Measurements from ENCODE around the gene SLAMF7. TPM values are rescaled to one million over a fixed set of nuclear protein-coding genes. Genes with fewer than 3 reads are reported as not detected.

Gene SLAMF7
- total and polyA plus RNA-seq, 3 donors from 2014 or later, result 0.68 to 5.1 TPM; not detected in 1

- intact Hi-C loops (cut with DNase I; ENCODE audit: low total_unique reads), result no loop called here
- TF ChIP-seq CTCF (IDR thresholded peaks at IDR 0.05) (no peak), POLR2A (IDR thresholded peaks at IDR 0.05) (no peak)
- no peak for DNase-seq
- Histone ChIP-seq H3K4me3 (no peak overlapping the region), H3K4me1 (no peaks in the 10 kb centered on the region), H3K27me3 (no peaks in the 10 kb centered on the region), H3K27ac (no peak overlapping the region), H3K36me3 (ENCODE audit: low read depth, missing control alignments) (no peaks in the 10 kb centered on the region), H3K9me3 (no peaks in the 10 kb centered on the region)
- WGBS, 2 donors, result 97 to 100% methylated on average over 2 of the region's 2 CpGs
Measured at GRCh38 chr1:160758521-160758920, 19.5 kb downstream of the SLAMF7 start.

DNA sequence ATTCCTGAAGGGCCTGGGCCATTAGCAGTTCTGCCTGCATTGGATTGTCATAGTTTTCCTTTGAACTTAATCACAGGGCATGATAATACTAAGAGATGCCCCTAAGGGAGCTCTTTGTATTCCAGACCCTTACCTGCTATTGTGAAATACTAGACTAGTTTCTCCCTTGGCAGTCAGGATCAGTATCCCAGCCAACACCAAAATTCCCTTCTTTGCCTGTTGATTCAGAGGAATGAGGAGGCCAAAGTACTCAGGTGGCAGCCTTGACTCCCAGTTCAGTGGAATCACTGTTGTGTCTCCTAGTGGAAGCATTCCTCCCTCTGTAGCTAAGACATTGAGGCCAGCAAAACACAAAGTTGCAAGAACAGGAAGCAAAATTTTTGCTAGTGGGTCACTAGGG is 20.7 kb downstream of the SLAMF7 start:
- intact Hi-C loops (cut with DNase I; ENCODE audit: low total_unique reads), result no loop called here
- H3K27me3 ChIP-seq, result no peaks in the 10 kb centered on the region
- no peaks in the 10 kb centered on the region for H3K4me1 ChIP-seq
- no peak overlapping the region for H3K4me3 ChIP-seq
- no peaks in the 10 kb centered on the region for H3K9me3 ChIP-seq
- TF ChIP-seq CTCF (IDR thresholded peaks at IDR 0.05), result no peak
- no peak for TF ChIP-seq POLR2A (IDR thresholded peaks at IDR 0.05)
- H3K36me3 ChIP-seq (ENCODE audit: low read depth, missing control alignments), result no peaks in the 10 kb centered on the region
- no peak for DNase-seq
- no peak overlapping the region for H3K27ac ChIP-seq

GRCh38 chr1:160761046-160761445 is 22.0 kb downstream of the SLAMF7 start:
- no peak overlapping the region for H3K27ac ChIP-seq
- intact Hi-C loops (cut with DNase I; ENCODE audit: low total_unique reads), result no loop called here
- TF ChIP-seq CTCF (IDR thresholded peaks at IDR 0.05) (no peak), POLR2A (IDR thresholded peaks at IDR 0.05) (no peak)
- no peaks in the 10 kb centered on the region for H3K27me3 ChIP-seq
- H3K9me3 ChIP-seq, result no peaks in the 10 kb centered on the region
- H3K4me3 ChIP-seq, result no peak overlapping the region
- H3K4me1 ChIP-seq, result no peaks in the 10 kb centered on the region
- no peak for DNase-seq
- WGBS, 2 donors, result 93 to 95% methylated on average over 4 of the region's 4 CpGs
- H3K36me3 ChIP-seq (ENCODE audit: low read depth, missing control alignments), result no peaks in the 10 kb centered on the region

GRCh38 chr1:160761886-160762285 is 22.8 kb downstream of the SLAMF7 start:
- H3K4me1 ChIP-seq, result no peaks in the 10 kb centered on the region
- H3K9me3 ChIP-seq, result no peaks in the 10 kb centered on the region
- no peaks in the 10 kb centered on the region for H3K36me3 ChIP-seq (ENCODE audit: low read depth, missing control alignments)
- TF ChIP-seq CTCF (IDR thresholded peaks at IDR 0.05) (no peak), POLR2A (IDR thresholded peaks at IDR 0.05) (no peak)
- intact Hi-C loops (cut with DNase I; ENCODE audit: low total_unique reads), result no loop called here
- no peak for DNase-seq
- no peak overlapping the region for H3K27ac ChIP-seq
- no peak overlapping the region for H3K4me3 ChIP-seq
- 78 to 92% methylated on average over 2 of the region's 2 CpGs for WGBS, 2 donors
- no peaks in the 10 kb centered on the region for H3K27me3 ChIP-seq

GRCh38 chr1:160763993-160764392 is 24.9 kb downstream of the SLAMF7 start:
- Histone ChIP-seq H3K9me3 (no peaks in the 10 kb centered on the region), H3K4me1 (no peaks in the 10 kb centered on the region), H3K36me3 (ENCODE audit: low read depth, missing control alignments) (no peaks in the 10 kb centered on the region), H3K27ac (no peak overlapping the region), H3K4me3 (no peak overlapping the region), H3K27me3 (no peaks in the 10 kb centered on the region)
- WGBS, 2 donors, result 89 to 95% methylated on average over 3 of the region's 3 CpGs
- no peak for TF ChIP-seq POLR2A (IDR thresholded peaks at IDR 0.05)
- no peak for TF ChIP-seq CTCF (IDR thresholded peaks at IDR 0.05)
- intact Hi-C loops (cut with DNase I; ENCODE audit: low total_unique reads), result no loop called here
- DNase-seq, result no peak
